Measurements from ENCODE around the gene ANGEL1. TPM values are rescaled to one million over a fixed set of nuclear protein-coding genes. Genes with fewer than 3 reads are reported as not detected.

Gene ANGEL1
- total and polyA plus RNA-seq, 2 donors (not counting 1 experiment from before 2014, with no cell fraction given), result 13.1 to 27.3 TPM

- H3K4me3 ChIP-seq (ENCODE audit: control extremely low read depth in 1 of 5, extremely low read depth in 1 of 5, insufficient read depth in 1 of 5, low read depth in 2 of 5, low read length in 4 of 5), result no peak overlapping the region
- H3K9ac ChIP-seq (ENCODE audit: low read length), result no peak overlapping the region
- no peak overlapping the region for H3K4me3 Mint-ChIP-seq
- H3K27me3 Mint-ChIP-seq, result peaks cover 13% of the 10 kb centered on the region
- TF ChIP-seq CTCF (IDR thresholded peaks at IDR 0.05) (no peak), EZH2 (IDR thresholded peaks at IDR 0.05; ENCODE audit: borderline replicate concordance, insufficient read depth, low read depth, low read length, poor library complexity, severe bottlenecking) (no peak)
- intact Hi-C loops (cut with micrococcal nuclease), result no loop called here
- no CpG with 5 or more reads among the region's 2 CpGs for WGBS (ENCODE audit: insufficient coverage)
- no peaks in the 10 kb centered on the region for H3K4me1 Mint-ChIP-seq
- no peaks in the 10 kb centered on the region for H3K9me3 ChIP-seq (ENCODE audit: control extremely low read depth in 1 of 3, control insufficient read depth in 2 of 3, insufficient read depth in 1 of 3, low read length in 2 of 3)
- H3K27ac ChIP-seq (ENCODE audit: low read length in 2 of 2), result no peak overlapping the region
- ATAC-seq (ENCODE audit: low read depth) (no peak), DNase-seq (no peak)
- ChIA-PET CTCF (interaction anchor here (0.6 to 1.2 kb wide), 4 partner anchors 48 to 291 kb away, joined by 3 to 4 read pairs (median 4); no protein-coding TSS in a partner anchor), POLR2A (no interaction called here)
- no peaks in the 10 kb centered on the region for H3K79me2 ChIP-seq (ENCODE audit: control insufficient read depth, insufficient read depth, low read length)
- H2AFZ ChIP-seq (ENCODE audit: insufficient read depth, low read depth, low read length, poor library complexity, severe bottlenecking), result no peak overlapping the region
- H3K36me3 ChIP-seq (replicated peaks in 1 of 2; ENCODE audit: control extremely low read depth in 1 of 2, control insufficient read depth in 1 of 2, extremely low read depth in 1 of 2, insufficient read depth in 2 of 2, low read length in 1 of 2), result no peaks in the 10 kb centered on the region
- peaks cover 0 to 3% (median 0%) of the 10 kb centered on the region in 4 experiments for H3K27me3 ChIP-seq (replicated peaks in 1 of 4; ENCODE audit: control extremely low read depth in 1 of 4, control insufficient read depth in 3 of 4, insufficient read depth in 4 of 4, low read length in 3 of 4)
- no peak overlapping the region for H3K27ac Mint-ChIP-seq
- H4K20me1 ChIP-seq (ENCODE audit: control insufficient read depth, insufficient read depth, low read length, poor library complexity, severe bottlenecking), result no peaks in the 10 kb centered on the region
- no peak overlapping the region for H3K4me2 ChIP-seq (replicated peaks; ENCODE audit: low read depth, low read length, poor library complexity, severe bottlenecking)
- H3K4me1 ChIP-seq (ENCODE audit: control insufficient read depth in 2 of 2, insufficient read depth in 2 of 2, low read length in 2 of 2), result no peaks in the 10 kb centered on the region
- H3K9me3 Mint-ChIP-seq (ENCODE audit: insufficient read depth), result no peaks in the 10 kb centered on the region
Observed at GRCh38 chr14:76833011-76833410, 20.3 kb upstream of the ANGEL1 start.

- H2AFZ ChIP-seq (ENCODE audit: insufficient read depth, low read depth, low read length, poor library complexity, severe bottlenecking), result no peak overlapping the region
- no peak for TF ChIP-seq CTCF (IDR thresholded peaks at IDR 0.05)
- no peak for TF ChIP-seq EZH2 (IDR thresholded peaks at IDR 0.05; ENCODE audit: borderline replicate concordance, insufficient read depth, low read depth, low read length, poor library complexity, severe bottlenecking)
- no peak for DNase-seq
- CTCF ChIA-PET, result interaction anchor here (0.9 to 1.2 kb wide), 2 partner anchors 47 to 73 kb away, joined by 3 read pairs; no protein-coding TSS in a partner anchor
- intact Hi-C loops (cut with micrococcal nuclease), result no loop called here
- H3K27ac ChIP-seq (ENCODE audit: low read length in 2 of 2), result no peak overlapping the region
- H3K4me1 ChIP-seq (ENCODE audit: control insufficient read depth in 2 of 2, insufficient read depth in 2 of 2, low read length in 2 of 2), result no peaks in the 10 kb centered on the region
- H3K27me3 ChIP-seq (replicated peaks in 1 of 4; ENCODE audit: control extremely low read depth in 1 of 4, control insufficient read depth in 3 of 4, insufficient read depth in 4 of 4, low read length in 3 of 4), result peaks cover 0 to 3% (median 0%) of the 10 kb centered on the region in 4 experiments
- H3K9me3 ChIP-seq (ENCODE audit: control extremely low read depth in 1 of 3, control insufficient read depth in 2 of 3, insufficient read depth in 1 of 3, low read length in 2 of 3), result no peaks in the 10 kb centered on the region
- ATAC-seq (ENCODE audit: low read depth), result no peak
- Mint-ChIP-seq H3K4me3 (no peak overlapping the region), H3K9me3 (ENCODE audit: insufficient read depth) (no peaks in the 10 kb centered on the region), H3K4me1 (no peaks in the 10 kb centered on the region), H3K27ac (no peak overlapping the region), H3K27me3 (peaks cover 13% of the 10 kb centered on the region)
- H3K79me2 ChIP-seq (ENCODE audit: control insufficient read depth, insufficient read depth, low read length), result no peaks in the 10 kb centered on the region
- no peak overlapping the region for H3K9ac ChIP-seq (ENCODE audit: low read length)
- no peak overlapping the region for H3K4me3 ChIP-seq (ENCODE audit: control extremely low read depth in 1 of 5, extremely low read depth in 1 of 5, insufficient read depth in 1 of 5, low read depth in 2 of 5, low read length in 4 of 5)
- no peaks in the 10 kb centered on the region for H4K20me1 ChIP-seq (ENCODE audit: control insufficient read depth, insufficient read depth, low read length, poor library complexity, severe bottlenecking)
- no peak overlapping the region for H3K4me2 ChIP-seq (replicated peaks; ENCODE audit: low read depth, low read length, poor library complexity, severe bottlenecking)
- POLR2A ChIA-PET, result no interaction called here
- no peaks in the 10 kb centered on the region for H3K36me3 ChIP-seq (replicated peaks in 1 of 2; ENCODE audit: control extremely low read depth in 1 of 2, control insufficient read depth in 1 of 2, extremely low read depth in 1 of 2, insufficient read depth in 2 of 2, low read length in 1 of 2)
- 78% methylated on average over 1 of the region's 1 CpG for WGBS (ENCODE audit: insufficient coverage)
Observed at GRCh38 chr14:76832503-76832988, 19.9 kb upstream of the ANGEL1 start.

Data from B cell (primary cell).